HEK293 (cell line): ENCODE data around the gene MAN2B2.

Experiments used
- CTCF ChIP-seq: fragments of 450-650 bp; formaldehyde crosslinking; IDR thresholded peaks from 2 replicates; pipeline ENCODE4 v1.5.1; 2016; ENCODE audit warnings: missing biosample characterization, missing genetic modification characterization
- MZF1 ChIP-seq: fragments of 450-650 bp; formaldehyde crosslinking; IDR thresholded peaks from 2 replicates; pipeline ENCODE4 v1.5.1; 2017; ENCODE audit warnings: missing biosample characterization, missing genetic modification characterization, borderline replicate concordance
- REST ChIP-seq: fragments of 450-650 bp; formaldehyde crosslinking; IDR thresholded peaks from 2 replicates; pipeline ENCODE4 v1.5.1; 2016; ENCODE audit warnings: missing biosample characterization, missing genetic modification characterization
- ZNF148 ChIP-seq: fragments of 450-650 bp; formaldehyde crosslinking; IDR thresholded peaks from 2 replicates; pipeline ENCODE4 v1.5.0; 2017; ENCODE audit warnings: missing biosample characterization, missing genetic modification characterization, borderline replicate concordance
- ZNF211 ChIP-seq: fragments of 450-650 bp; formaldehyde crosslinking; IDR thresholded peaks from 2 replicates; pipeline ENCODE4 v1.5.1; 2016; ENCODE audit warnings: low read depth, missing biosample characterization, missing genetic modification characterization
- ZNF785 ChIP-seq: fragments of 450-650 bp; formaldehyde crosslinking; IDR thresholded peaks from 2 replicates; pipeline ENCODE4 v1.5.1; 2016; ENCODE audit warnings: missing biosample characterization, missing genetic modification characterization

GRCh38 chr4:6573551-6573950, 1.4 kb upstream of the MAN2B2 start:
- TF ChIP-seq ZNF148 (tag by site-specific recombination) (no peak), ZNF211 (tag by site-specific recombination) (no peak), CTCF (tag by site-specific recombination) (no peak), REST (no peak), ZNF785 (tag by site-specific recombination) (no peak), MZF1 (tag by site-specific recombination) (no peak)
